H1 (cell line): ENCODE data around the gene DCBLD2. TPM values are rescaled to one million over a fixed set of nuclear protein-coding genes. Genes with fewer than 3 reads are reported as not detected.

Experiments used
- CTCF ChIA-PET: fragments of 300-600 bp; sonication (Branson Sonifier 250); formaldehyde crosslinking; loops from one replicate; lab custom pipeline; 2021; ENCODE audit not compliant: partially characterized antibody; lab: Charles Lee
- POLR2A ChIA-PET: fragments of 300-600 bp; sonication (Branson Sonifier 250); formaldehyde crosslinking; loops from one replicate; lab custom pipeline; 2021; ENCODE audit warnings: inconsistent platforms; ENCODE audit not compliant: partially characterized antibody; lab: Charles Lee
- DNase-seq, 2 experiments: peaks; one replicate each; pipeline versions ENCODE4 v3.0.0 to v3.0.0-alpha.2; 2010 to 2022; ENCODE audit warnings: low spot score in 2 of 2, low read depth in 1 of 2, mixed read lengths in 1 of 2
- FAIRE-seq: peaks from 2 replicates; lab custom pipeline; 2011; peaks lifted over from hg19 to GRCh38; lab: Jason Lieb, UNC
- H2AFZ ChIP-seq: 2 replicates; pipeline ENCODE4 v1.8.1; 2012; ENCODE audit warnings: low read length, inconsistent platforms
- H2AK5ac ChIP-seq: 2 replicates; pipeline ENCODE4 v1.6.1; 2013; ENCODE audit warnings: low read depth, low read length
- H2BK120ac ChIP-seq: replicated peaks from 2 replicates; pipeline ENCODE3; 2013; ENCODE audit warnings: low read depth, low read length, inconsistent platforms
- H2BK12ac ChIP-seq: 2 replicates; pipeline ENCODE4 v1.6.1; 2013; ENCODE audit warnings: low read depth, low read length
- H2BK15ac ChIP-seq: 2 replicates; pipeline ENCODE4 v1.6.1; 2013; ENCODE audit warnings: low read length
- H2BK20ac ChIP-seq: 2 replicates; pipeline ENCODE4 v1.6.1; 2013; ENCODE audit warnings: low read length
- H2BK5ac ChIP-seq: 2 replicates; pipeline ENCODE4 v1.6.1; 2013; ENCODE audit warnings: low read depth, low read length
- H3K14ac ChIP-seq: 2 replicates; pipeline ENCODE4 v1.6.1; 2013; ENCODE audit warnings: inconsistent platforms; ENCODE audit not compliant: insufficient read length
- H3K18ac ChIP-seq: 2 replicates; pipeline ENCODE4 v1.6.1; 2013; ENCODE audit warnings: low read length; ENCODE audit errors: extremely low read depth
- H3K23ac ChIP-seq: 2 replicates; pipeline ENCODE4 v1.6.1; 2013; ENCODE audit warnings: inconsistent platforms; ENCODE audit not compliant: insufficient read length
- H3K23me2 ChIP-seq: 2 replicates; pipeline ENCODE4 v1.6.1; 2013; ENCODE audit warnings: low read depth, low read length
- H3K27ac ChIP-seq: 2 replicates; pipeline ENCODE4 v1.6.1; 2011; ENCODE audit warnings: low read depth, low read length, inconsistent platforms
- H3K27me3 ChIP-seq, 4 experiments: replicated peaks in 1 of 4; 1 replicate in 1 of 4; 2 replicates in 3 of 4; pipeline versions ENCODE4 v1.6.1 to v1.8.1; 2011 to 2013; ENCODE audit warnings: low read length in 3 of 4, mild to moderate bottlenecking in 3 of 4, inconsistent platforms in 2 of 4, mixed read lengths in 2 of 4, moderate library complexity in 1 of 4; ENCODE audit not compliant: control insufficient read depth in 3 of 4, insufficient read depth in 3 of 4; ENCODE audit errors: extremely low read depth in 1 of 4
- H3K36me3 ChIP-seq, 4 experiments: 2 replicates each; pipeline versions ENCODE4 v1.6.1 to v1.8.1; 2011 to 2013; ENCODE audit warnings: mild to moderate bottlenecking in 4 of 4, low read length in 3 of 4, moderate library complexity in 2 of 4, control low read depth in 1 of 4, inconsistent platforms in 1 of 4; ENCODE audit not compliant: insufficient read depth in 4 of 4, control insufficient read depth in 2 of 4
- H3K4ac ChIP-seq: replicated peaks from 2 replicates; pipeline ENCODE3; 2013; ENCODE audit warnings: low read length, low read depth, mixed read lengths, inconsistent platforms; ENCODE audit not compliant: insufficient read length
- H3K4me1 ChIP-seq, 4 experiments: replicated peaks in 1 of 4; 1 replicate in 1 of 4; 2 replicates in 3 of 4; pipeline versions ENCODE4 v1.6.1 to v1.8.1; 2011 to 2013; ENCODE audit warnings: low read length in 3 of 4, inconsistent platforms in 2 of 4, mixed read lengths in 1 of 4; ENCODE audit not compliant: insufficient read depth in 4 of 4, control insufficient read depth in 3 of 4
- H3K4me2 ChIP-seq, 2 experiments: 2 replicates each; pipeline versions ENCODE4 v1.6.1 to v1.8.1; 2011 to 2013; ENCODE audit warnings: low read depth in 2 of 2, low read length in 2 of 2, control low read depth in 1 of 2, inconsistent platforms in 1 of 2, mild to moderate bottlenecking in 1 of 2; ENCODE audit not compliant: insufficient read depth in 1 of 2
- H3K4me3 ChIP-seq, 4 experiments: fragments of 200-600, 300-600 bp in 1 of 4; sonication (generic), shearing (Covaris generic), sonication (Bioruptor Twin) in 1 of 4; 2 replicates each; pipeline versions ENCODE4 v1.5.1 to v1.8.1; 2011 to 2016; ENCODE audit warnings: low read length in 4 of 4, low read depth in 3 of 4, control low read depth in 2 of 4, inconsistent platforms in 2 of 4, mild to moderate bottlenecking in 2 of 4, mixed read lengths in 1 of 4, moderate library complexity in 1 of 4; ENCODE audit not compliant: insufficient read depth in 2 of 4; ENCODE audit errors: extremely low read depth in 1 of 4
- H3K56ac ChIP-seq: replicated peaks from 2 replicates; pipeline ENCODE3; 2013; ENCODE audit warnings: low read depth, mild to moderate bottlenecking, mixed read lengths, low read length, inconsistent platforms; ENCODE audit not compliant: insufficient read length
- H3K79me1 ChIP-seq: 2 replicates; pipeline ENCODE4 v1.6.1; 2013; ENCODE audit warnings: low read depth, low read length, control low read depth
- H3K79me2 ChIP-seq, 2 experiments: 2 replicates each; pipeline versions ENCODE4 v1.6.1 to v1.8.1; 2012 to 2013; ENCODE audit warnings: low read length in 2 of 2, mild to moderate bottlenecking in 2 of 2, inconsistent platforms in 1 of 2; ENCODE audit not compliant: insufficient read depth in 2 of 2, control insufficient read depth in 1 of 2
- H3K9ac ChIP-seq, 4 experiments: replicated peaks in 1 of 4; 1 replicate in 1 of 4; 2 replicates in 3 of 4; pipeline versions ENCODE4 v1.6.1 to v1.8.1; 2011 to 2013; ENCODE audit warnings: low read depth in 3 of 4, low read length in 3 of 4, control low read depth in 2 of 4, mild to moderate bottlenecking in 2 of 4, moderate library complexity in 2 of 4, inconsistent platforms in 1 of 4; ENCODE audit errors: extremely low read depth in 1 of 4
- H3K9me3 ChIP-seq, 2 experiments: 2 replicates each; pipeline versions ENCODE4 v1.6.1 to v1.8.1; 2012 to 2013; ENCODE audit warnings: mild to moderate bottlenecking in 2 of 2, moderate library complexity in 2 of 2, control low read depth in 1 of 2, inconsistent platforms in 1 of 2, low read depth in 1 of 2, low read length in 1 of 2, mixed read lengths in 1 of 2; ENCODE audit not compliant: insufficient read depth in 2 of 2
- H4K20me1 ChIP-seq, 2 experiments: replicated peaks in 1 of 2; 2 replicates each; pipeline versions ENCODE3 to v1.8.1; 2011 to 2013; ENCODE audit warnings: inconsistent platforms in 2 of 2, low read length in 2 of 2, mild to moderate bottlenecking in 1 of 2; ENCODE audit not compliant: insufficient read depth in 2 of 2, control insufficient read depth in 1 of 2
- H4K5ac ChIP-seq: 2 replicates; pipeline ENCODE4 v1.6.1; 2013; ENCODE audit warnings: low read length, low read depth, mixed read lengths, inconsistent platforms; ENCODE audit not compliant: insufficient read length
- H4K8ac ChIP-seq: 2 replicates; pipeline ENCODE4 v1.8.0; 2013; ENCODE audit warnings: mild to moderate bottlenecking, moderate library complexity, low read length, inconsistent platforms; ENCODE audit not compliant: insufficient read depth; ENCODE audit errors: extremely low read depth
- H4K91ac ChIP-seq: replicated peaks from 2 replicates; pipeline ENCODE3; 2013; ENCODE audit warnings: low read length, mixed read lengths, inconsistent platforms; ENCODE audit not compliant: insufficient read length
- CBX8 ChIP-seq: fragments of 300-800, 300-1000 bp; sonication (generic); IDR thresholded peaks from 2 replicates; pipeline ENCODE4 v1.7.1; 2016; ENCODE audit warnings: low read depth, low read length, borderline replicate concordance
- CEBPB ChIP-seq: IDR thresholded peaks from 2 replicates; pipeline ENCODE4 v1.6.1; 2012; ENCODE audit warnings: low read depth, low read length
- CTBP2 ChIP-seq: IDR thresholded peaks from 2 replicates; pipeline ENCODE4 v1.7.0; 2011; ENCODE audit warnings: borderline replicate concordance, mild to moderate bottlenecking, moderate library complexity, mixed read lengths, low read length; ENCODE audit not compliant: insufficient read depth, insufficient read length
- EP300 ChIP-seq, 2 experiments: IDR thresholded peaks; 1 replicate in 1 of 2; 2 replicates in 1 of 2; pipeline ENCODE4 v1.6.1; 2011 to 2012; ENCODE audit warnings: low read depth in 2 of 2, low read length in 2 of 2, mild to moderate bottlenecking in 2 of 2, borderline replicate concordance in 1 of 2, inconsistent platforms in 1 of 2, moderate library complexity in 1 of 2
- JUND ChIP-seq: IDR thresholded peaks from 2 replicates; pipeline ENCODE4 v1.6.1; 2011; ENCODE audit warnings: mild to moderate bottlenecking, improper control_type of control experiment, low read length
- POLR2AphosphoS5 ChIP-seq: IDR thresholded peaks from 2 replicates; pipeline ENCODE4 v1.6.1; 2011; ENCODE audit warnings: low read depth, low read length
- SP1 ChIP-seq: IDR thresholded peaks from 2 replicates; pipeline ENCODE4 v1.6.1; 2011; ENCODE audit warnings: low read depth, low read length
- SUZ12 ChIP-seq: fragments of 200-600 bp; sonication (generic); IDR thresholded peaks from 2 replicates; pipeline ENCODE4 v1.6.1; 2012; ENCODE audit warnings: mild to moderate bottlenecking, inconsistent platforms, low read length, moderate library complexity, mixed read lengths
- ZNF274 ChIP-seq: IDR thresholded peaks from 2 replicates; pipeline ENCODE4 v1.7.0; 2012; ENCODE audit warnings: low read length, borderline replicate concordance; ENCODE audit errors: extremely low read depth
- WGBS, 2 experiments: shearing (Covaris generic) in 1 of 2; methylation state at CpG; one replicate each; pipeline versions ENCODE4 v1.1.6 to v1.1.7; 2013 to 2015; ENCODE audit warnings: low lambda C conversion rate in 2 of 2, mixed read lengths in 2 of 2, inconsistent platforms in 1 of 2, low coverage in 1 of 2, missing lambda C conversion rate in 1 of 2; ENCODE audit not compliant: insufficient replicate concordance in 2 of 2, insufficient coverage in 1 of 2, insufficient read length in 1 of 2; ENCODE audit errors: extremely low coverage in 1 of 2, missing lambda C conversion rate in 1 of 2; 5-methylcytosine and 5-hydroxymethylcytosine counted together
- polyA plus RNA-seq, 7 experiments: library from polyadenylated mRNA; depleted of rRNA in 3 of 7; stranded (reverse) in 5 of 7; unstranded in 2 of 7; fragments of >200 nt in 5 of 7; fragments of 200-250 nt in 2 of 7; gene quantifications; 1 replicate in 5 of 7; 2 replicates in 1 of 7; 4 replicates in 1 of 7; pipeline versions ENCODE4 v1.2.1 to v1.2.3, GENCODE V29; 2011 to 2013; ENCODE audit warnings: missing spikeins in 2 of 7, mixed read lengths in 2 of 7
- total RNA-seq: library from RNA; stranded (reverse); fragmentation: NEBNext Ultra II Directional; extraction: Animal tissue kit (Norgen Biotek cat#: 25700); gene quantifications from 2 replicates; pipeline ENCODE4 v1.2.1, GENCODE V29; 2021
- TF ChIP-seq, protein P1 (sequence below): IDR thresholded peaks from 2 replicates; pipeline ENCODE4 v1.6.1; 2011; ENCODE audit warnings: low read depth, mild to moderate bottlenecking, low read length; ENCODE audit not compliant: insufficient read depth

DCBLD2 gene
- total and polyA plus RNA-seq, 2 of the 8 experiments (the other 6 are each of a cell fraction or from before 2014, with no cell fraction given), result 19.6 to 63.8 TPM

DNA sequence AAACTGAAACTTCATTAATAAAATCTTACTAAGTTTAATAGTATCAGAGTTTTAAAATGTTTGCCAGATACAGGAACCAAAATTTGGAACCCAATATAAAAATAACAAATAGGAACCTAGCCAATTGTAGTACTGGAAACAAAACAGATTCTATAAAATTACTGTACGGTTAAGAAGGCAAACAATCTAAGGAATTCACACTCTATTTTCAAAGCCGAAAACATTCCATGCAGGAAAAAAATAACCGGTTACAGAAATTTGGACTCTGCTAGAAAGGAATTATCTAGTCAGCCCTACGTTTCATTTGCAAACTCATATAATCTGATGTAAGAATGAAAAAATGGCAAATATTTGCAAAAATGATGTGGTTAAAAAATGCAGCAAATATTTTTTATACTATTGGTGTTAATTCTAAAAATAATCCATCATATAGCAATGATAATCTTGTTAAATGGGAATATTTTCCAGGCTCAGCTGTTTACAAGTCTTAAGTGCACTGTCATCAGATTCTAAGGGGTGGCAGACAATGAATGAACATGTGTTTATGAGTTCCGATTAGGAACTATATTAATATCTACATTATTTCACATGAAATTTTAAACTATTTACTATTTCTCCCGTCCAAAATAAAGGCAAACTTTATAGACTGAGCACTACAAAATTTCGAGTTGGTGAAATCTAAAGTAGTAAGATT is 58.1 kb downstream of the DCBLD2 start:
- Histone ChIP-seq H3K27me3 (no peaks in the 10 kb centered on the region), H3K23me2 (no peaks in the 10 kb centered on the region), H2BK5ac (no peak overlapping the region), H2BK12ac (no peak overlapping the region), H3K4ac (no peak overlapping the region), H3K18ac (no peak overlapping the region), H3K79me1 (no peaks in the 10 kb centered on the region), H4K8ac (no peak overlapping the region), H3K23ac (no peak overlapping the region), H3K14ac (no peak overlapping the region), H4K20me1 (no peaks in the 10 kb centered on the region), H3K56ac (no peak overlapping the region), H3K36me3 (peaks cover 0 to 15% (median 5%) of the 10 kb centered on the region in 4 experiments; a peak in 4 of 8 replicates), H3K4me3 (no peak overlapping the region), H3K79me2 (no peaks in the 10 kb centered on the region), H2AFZ (no peak overlapping the region), H3K9me3 (peaks cover 5 to 6% of the 10 kb centered on the region in 2 experiments; a peak in 3 of 4 replicates), H2AK5ac (no peak overlapping the region), H3K9ac (no peak overlapping the region), H3K4me1 (no peaks in the 10 kb centered on the region), H2BK15ac (no peak overlapping the region), H3K27ac (no peak overlapping the region), H3K4me2 (no peak overlapping the region), H2BK120ac (no peak overlapping the region), H4K5ac (no peak overlapping the region), H4K91ac (no peak overlapping the region), H2BK20ac (no peak overlapping the region)
- ChIA-PET CTCF (no interaction called here), POLR2A (no interaction called here)
- FAIRE-seq, result no peak
- 90% methylated on average over 7 of the region's 7 CpGs; no CpG with 5 or more reads in 1 of the 2 experiments for WGBS, 2 experiments
- DNase-seq, result no peak
- TF ChIP-seq SUZ12 (no peak), EP300 (IDR thresholded peaks at IDR 0.05; ENCODE audit: borderline replicate concordance in 1 of 2, low read depth in 2 of 2, low read length in 2 of 2) (no peak), CBX8 (no peak), CEBPB (no peak), POLR2AphosphoS5 (no peak), CTBP2 (no peak), JUND (no peak), SP1 (no peak), ZNF274 (no peak)
- TF ChIP-seq, protein P1, sequence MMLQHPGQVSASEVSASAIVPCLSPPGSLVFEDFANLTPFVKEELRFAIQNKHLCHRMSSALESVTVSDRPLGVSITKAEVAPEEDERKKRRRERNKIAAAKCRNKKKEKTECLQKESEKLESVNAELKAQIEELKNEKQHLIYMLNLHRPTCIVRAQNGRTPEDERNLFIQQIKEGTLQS, result no peak
